ENCODE measurements around the gene TBRG1.

The TBRG1 gene

GRCh38 chr11:124618863-124619262, 3.8 kb upstream of the TBRG1 start:
- no CpG with 5 or more reads among the region's 5 CpGs for WGBS (ENCODE audit: insufficient coverage, insufficient read length)
- DNase-seq (ENCODE audit: low read depth, low spot score) = no peak
- Histone ChIP-seq H3K4me1 (ENCODE audit: control insufficient read depth, insufficient read depth, low read length) (no peaks in the 10 kb centered on the region), H3K9me3 (ENCODE audit: control insufficient read depth, insufficient read depth, low read length) (no peaks in the 10 kb centered on the region), H3K36me3 (ENCODE audit: control insufficient read depth, insufficient read depth, low read length) (no peaks in the 10 kb centered on the region), H3K27me3 (ENCODE audit: control insufficient read depth, insufficient read depth, low read length) (no peaks in the 10 kb centered on the region), H3K27ac (ENCODE audit: low read length) (no peak overlapping the region), H3K4me3 (ENCODE audit: low read length) (no peak overlapping the region)

GRCh38 chr11:124623861-124624525, 1.3 kb downstream of the TBRG1 start:
- H3K27ac ChIP-seq (ENCODE audit: low read length) = no peak overlapping the region
- H3K9me3 ChIP-seq (ENCODE audit: control insufficient read depth, insufficient read depth, low read length) = no peaks in the 10 kb centered on the region
- no peak for DNase-seq (ENCODE audit: low read depth, low spot score)
- WGBS (ENCODE audit: insufficient coverage, insufficient read length) = no CpG with 5 or more reads among the region's 4 CpGs
- no peak overlapping the region for H3K4me3 ChIP-seq (ENCODE audit: low read length)
- no peaks in the 10 kb centered on the region for H3K4me1 ChIP-seq (ENCODE audit: control insufficient read depth, insufficient read depth, low read length)
- peaks cover 17% of the 10 kb centered on the region for H3K36me3 ChIP-seq (ENCODE audit: control insufficient read depth, insufficient read depth, low read length)
- H3K27me3 ChIP-seq (ENCODE audit: control insufficient read depth, insufficient read depth, low read length) = no peaks in the 10 kb centered on the region

GRCh38 chr11:124625504-124626168, 3.0 kb downstream of the TBRG1 start:
- H3K4me3 ChIP-seq (ENCODE audit: low read length) = no peak overlapping the region
- no peak overlapping the region for H3K27ac ChIP-seq (ENCODE audit: low read length)
- H3K9me3 ChIP-seq (ENCODE audit: control insufficient read depth, insufficient read depth, low read length) = no peaks in the 10 kb centered on the region
- H3K36me3 ChIP-seq (ENCODE audit: control insufficient read depth, insufficient read depth, low read length) = peaks cover 20% of the 10 kb centered on the region
- no peaks in the 10 kb centered on the region for H3K27me3 ChIP-seq (ENCODE audit: control insufficient read depth, insufficient read depth, low read length)
- no peak for DNase-seq (ENCODE audit: low read depth, low spot score)
- no peaks in the 10 kb centered on the region for H3K4me1 ChIP-seq (ENCODE audit: control insufficient read depth, insufficient read depth, low read length)
- no CpG with 5 or more reads among the region's 3 CpGs for WGBS (ENCODE audit: insufficient coverage, insufficient read length)

- Histone ChIP-seq H3K27ac (ENCODE audit: low read length) (no peak overlapping the region), H3K36me3 (ENCODE audit: control insufficient read depth, insufficient read depth, low read length) (peaks cover 31% of the 10 kb centered on the region)
- no peak for DNase-seq (ENCODE audit: low read depth, low spot score)
Observed at GRCh38 chr11:124627546-124627945, 4.9 kb downstream of the TBRG1 start.

GRCh38 chr11:124629961-124630360, 7.3 kb downstream of the TBRG1 start:
- H3K36me3 ChIP-seq (ENCODE audit: control insufficient read depth, insufficient read depth, low read length) = peaks cover 38% of the 10 kb centered on the region
- H3K4me3 ChIP-seq (ENCODE audit: low read length) = no peak overlapping the region
- no peaks in the 10 kb centered on the region for H3K4me1 ChIP-seq (ENCODE audit: control insufficient read depth, insufficient read depth, low read length)
- no CpG with 5 or more reads among the region's 4 CpGs for WGBS (ENCODE audit: insufficient coverage, insufficient read length)
- H3K9me3 ChIP-seq (ENCODE audit: control insufficient read depth, insufficient read depth, low read length) = no peaks in the 10 kb centered on the region
- DNase-seq (ENCODE audit: low read depth, low spot score) = no peak
- no peaks in the 10 kb centered on the region for H3K27me3 ChIP-seq (ENCODE audit: control insufficient read depth, insufficient read depth, low read length)
- no peak overlapping the region for H3K27ac ChIP-seq (ENCODE audit: low read length)

More at GRCh38 chr11:124627546-124627945, 4.9 kb downstream of the TBRG1 start:
- H3K27me3 ChIP-seq (ENCODE audit: control insufficient read depth, insufficient read depth, low read length) = no peaks in the 10 kb centered on the region
- no CpG with 5 or more reads among the region's 5 CpGs for WGBS (ENCODE audit: insufficient coverage, insufficient read length)
- H3K4me1 ChIP-seq (ENCODE audit: control insufficient read depth, insufficient read depth, low read length) = no peaks in the 10 kb centered on the region
- H3K9me3 ChIP-seq (ENCODE audit: control insufficient read depth, insufficient read depth, low read length) = no peaks in the 10 kb centered on the region
- H3K4me3 ChIP-seq (ENCODE audit: low read length) = no peak overlapping the region

- Histone ChIP-seq H3K27me3 (ENCODE audit: control insufficient read depth, insufficient read depth, low read length) (no peaks in the 10 kb centered on the region), H3K27ac (ENCODE audit: low read length) (no peak overlapping the region), H3K4me1 (ENCODE audit: control insufficient read depth, insufficient read depth, low read length) (no peaks in the 10 kb centered on the region), H3K4me3 (ENCODE audit: low read length) (no peak overlapping the region), H3K9me3 (ENCODE audit: control insufficient read depth, insufficient read depth, low read length) (no peaks in the 10 kb centered on the region), H3K36me3 (ENCODE audit: control insufficient read depth, insufficient read depth, low read length) (peaks cover 22% of the 10 kb centered on the region)
- no CpG with 5 or more reads among the region's 1 CpG for WGBS (ENCODE audit: insufficient coverage, insufficient read length)
- no peak for DNase-seq (ENCODE audit: low read depth, low spot score)
Observed at GRCh38 chr11:124633355-124633754, 10.7 kb downstream of the TBRG1 start.

- WGBS (ENCODE audit: insufficient coverage, insufficient read length) = no CpG with 5 or more reads among the region's 3 CpGs
- Histone ChIP-seq H3K27ac (ENCODE audit: low read length) (no peak overlapping the region), H3K36me3 (ENCODE audit: control insufficient read depth, insufficient read depth, low read length) (peaks cover 16% of the 10 kb centered on the region; the same call in 1 of the 2 replicates), H3K27me3 (ENCODE audit: control insufficient read depth, insufficient read depth, low read length) (no peaks in the 10 kb centered on the region), H3K4me3 (ENCODE audit: low read length) (no peak overlapping the region), H3K4me1 (ENCODE audit: control insufficient read depth, insufficient read depth, low read length) (no peaks in the 10 kb centered on the region), H3K9me3 (ENCODE audit: control insufficient read depth, insufficient read depth, low read length) (no peaks in the 10 kb centered on the region)
- DNase-seq (ENCODE audit: low read depth, low spot score) = no peak
Observed at GRCh38 chr11:124635932-124636331, 13.3 kb downstream of the TBRG1 start.

- Histone ChIP-seq H3K36me3 (ENCODE audit: control insufficient read depth, insufficient read depth, low read length) (no peaks in the 10 kb centered on the region), H3K27ac (ENCODE audit: low read length) (no peak overlapping the region), H3K27me3 (ENCODE audit: control insufficient read depth, insufficient read depth, low read length) (no peaks in the 10 kb centered on the region), H3K9me3 (ENCODE audit: control insufficient read depth, insufficient read depth, low read length) (no peaks in the 10 kb centered on the region), H3K4me1 (ENCODE audit: control insufficient read depth, insufficient read depth, low read length) (no peaks in the 10 kb centered on the region), H3K4me3 (ENCODE audit: low read length) (no peak overlapping the region)
- no peak for DNase-seq (ENCODE audit: low read depth, low spot score)
- no CpG with 5 or more reads among the region's 3 CpGs for WGBS (ENCODE audit: insufficient coverage, insufficient read length)
Observed at GRCh38 chr11:124638500-124638899, 15.8 kb downstream of the TBRG1 start.

- Histone ChIP-seq H3K27ac (ENCODE audit: low read length) (no peak overlapping the region), H3K4me3 (ENCODE audit: low read length) (no peak overlapping the region), H3K36me3 (ENCODE audit: control insufficient read depth, insufficient read depth, low read length) (no peaks in the 10 kb centered on the region), H3K4me1 (ENCODE audit: control insufficient read depth, insufficient read depth, low read length) (no peaks in the 10 kb centered on the region), H3K9me3 (ENCODE audit: control insufficient read depth, insufficient read depth, low read length) (no peaks in the 10 kb centered on the region), H3K27me3 (ENCODE audit: control insufficient read depth, insufficient read depth, low read length) (no peaks in the 10 kb centered on the region)
- no CpG with 5 or more reads among the region's 1 CpG for WGBS (ENCODE audit: insufficient coverage, insufficient read length)
- DNase-seq (ENCODE audit: low read depth, low spot score) = no peak
Observed at GRCh38 chr11:124639186-124639585, 16.5 kb downstream of the TBRG1 start.

GRCh38 chr11:124640666-124641065, 18.0 kb downstream of the TBRG1 start:
- H3K4me3 ChIP-seq (ENCODE audit: low read length) = no peak overlapping the region
- no peaks in the 10 kb centered on the region for H3K9me3 ChIP-seq (ENCODE audit: control insufficient read depth, insufficient read depth, low read length)
- no peak for DNase-seq (ENCODE audit: low read depth, low spot score)
- no CpG with 5 or more reads among the region's 5 CpGs for WGBS (ENCODE audit: insufficient coverage, insufficient read length)
- no peak overlapping the region for H3K27ac ChIP-seq (ENCODE audit: low read length)
- H3K27me3 ChIP-seq (ENCODE audit: control insufficient read depth, insufficient read depth, low read length) = no peaks in the 10 kb centered on the region
- no peaks in the 10 kb centered on the region for H3K36me3 ChIP-seq (ENCODE audit: control insufficient read depth, insufficient read depth, low read length)
- H3K4me1 ChIP-seq (ENCODE audit: control insufficient read depth, insufficient read depth, low read length) = 0 out of 2 replicates have a peak, but pooled peaks cover 1% of the 10 kb centered on the region

GRCh38 chr11:124642628-124643027, 20.0 kb downstream of the TBRG1 start:
- H3K4me1 ChIP-seq (ENCODE audit: control insufficient read depth, insufficient read depth, low read length) = 0 out of 2 replicates have a peak, but pooled peaks cover 1% of the 10 kb centered on the region
- no peaks in the 10 kb centered on the region for H3K36me3 ChIP-seq (ENCODE audit: control insufficient read depth, insufficient read depth, low read length)
- H3K4me3 ChIP-seq (ENCODE audit: low read length) = no peak overlapping the region
- DNase-seq (ENCODE audit: low read depth, low spot score) = no peak
- H3K9me3 ChIP-seq (ENCODE audit: control insufficient read depth, insufficient read depth, low read length) = no peaks in the 10 kb centered on the region
- WGBS (ENCODE audit: insufficient coverage, insufficient read length) = no CpG with 5 or more reads among the region's 3 CpGs
- no peak overlapping the region for H3K27ac ChIP-seq (ENCODE audit: low read length)
- H3K27me3 ChIP-seq (ENCODE audit: control insufficient read depth, insufficient read depth, low read length) = no peaks in the 10 kb centered on the region
